ENCODE results near the gene TKTL2.
"Not testable (repeated sequence)": the region's sequence is repeated elsewhere in the genome, so short reads cannot be mapped to it uniquely, and the experiment has no call there.

TKTL2 gene

DNA sequence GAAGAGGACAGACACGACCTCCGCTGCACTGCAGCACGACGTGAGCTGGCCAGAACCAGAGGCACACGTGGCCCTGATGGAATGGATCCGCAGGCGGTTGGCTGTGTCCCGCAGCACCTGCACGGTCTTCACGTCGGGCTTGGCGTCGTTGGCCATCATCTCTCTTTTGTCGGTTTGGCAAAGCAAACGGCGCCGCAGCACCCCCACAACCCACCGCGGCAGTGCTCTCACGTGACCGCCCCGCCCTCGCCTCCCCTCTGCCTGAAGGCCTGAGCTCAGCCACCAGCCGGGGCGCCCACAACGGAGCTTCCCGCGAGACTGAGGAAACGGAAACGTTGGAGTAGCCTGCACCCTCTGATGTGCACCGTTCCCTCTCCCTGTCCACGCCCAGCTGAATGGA lies at the start of gene TKTL2:
Gene TKTL2 (minus strand): TSS at position 179 of the 400 bp plus-strand sequence. CDS start 20 bp downstream, at position 159.
- no peak for FAIRE-seq

DNA sequence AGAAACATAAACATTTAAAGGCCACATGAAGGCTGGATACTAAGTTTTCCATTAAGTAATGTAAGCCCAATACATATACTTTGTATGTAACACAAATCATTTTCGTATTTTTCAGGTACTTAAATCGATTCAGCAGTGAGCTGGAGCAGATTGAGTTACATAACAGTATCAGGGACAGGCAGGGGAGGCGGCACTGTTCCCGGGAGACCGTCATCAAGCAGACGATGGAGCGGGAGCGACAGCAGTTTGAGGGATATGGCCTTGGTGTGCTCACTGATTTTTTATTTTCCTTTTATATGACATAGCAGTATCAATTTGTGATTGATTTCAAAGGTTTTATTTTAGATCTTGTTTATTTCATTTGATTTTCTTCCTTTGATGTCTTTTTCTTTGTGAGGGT lies 41.6 kb upstream of the TKTL2 start:
- FAIRE-seq: no peak

DNA sequence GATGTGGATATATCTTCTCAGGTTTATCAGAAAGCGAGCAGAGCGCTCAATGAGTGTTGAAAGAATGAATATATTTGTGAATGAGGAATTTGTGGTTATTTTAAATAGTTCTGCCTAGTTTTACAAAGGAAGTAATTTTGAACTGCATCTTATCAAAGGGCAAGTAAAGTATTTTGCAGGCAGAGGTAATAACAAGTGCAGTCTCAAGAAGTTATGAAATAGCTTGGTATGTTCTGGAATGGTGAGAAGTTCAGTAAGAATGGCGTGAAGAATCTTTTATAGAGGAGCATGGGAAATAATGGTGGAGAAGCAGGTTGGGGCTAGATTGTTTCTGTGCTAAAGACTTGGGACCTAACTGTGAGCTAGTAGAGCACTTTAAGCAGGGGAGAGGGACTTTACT lies 31.8 kb upstream of the TKTL2 start:
- FAIRE-seq: no peak

DNA sequence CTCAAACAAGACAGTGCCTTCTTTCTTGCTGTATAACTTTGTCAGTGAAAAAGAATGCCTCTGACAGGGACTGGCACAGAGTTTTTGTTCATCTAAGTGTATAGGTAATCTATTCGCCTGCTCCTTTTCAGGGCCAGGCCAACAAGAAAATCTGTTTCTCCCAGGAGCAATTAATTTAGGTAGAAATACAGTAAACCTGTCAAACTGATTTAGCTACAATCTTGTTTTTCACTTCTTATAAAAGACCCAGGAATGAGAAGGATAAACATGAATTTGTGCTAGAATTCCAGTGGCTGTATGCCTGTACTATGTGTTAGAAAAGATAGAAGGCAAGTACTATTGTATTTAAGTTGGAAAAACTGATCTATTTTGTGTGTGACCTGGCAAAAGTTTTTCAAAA lies 27.0 kb upstream of the TKTL2 start:
- peak; percentile 70 for FAIRE-seq

- FAIRE-seq: no peak
Observed at GRCh38 chr4:163495900-163496299, 22.3 kb upstream of the TKTL2 start.

- FAIRE-seq: peak; percentile 53
Observed at GRCh38 chr4:163494360-163495241, 21.0 kb upstream of the TKTL2 start, which contains the start of gene TMA16. TSS of gene TMA16 (plus strand) at chr4:163494690. CDS start at chr4:163494802, 112 bp downstream.

GRCh38 chr4:163493643-163494359 lies 20.2 kb upstream of the TKTL2 start:
- FAIRE-seq: no peak

DNA sequence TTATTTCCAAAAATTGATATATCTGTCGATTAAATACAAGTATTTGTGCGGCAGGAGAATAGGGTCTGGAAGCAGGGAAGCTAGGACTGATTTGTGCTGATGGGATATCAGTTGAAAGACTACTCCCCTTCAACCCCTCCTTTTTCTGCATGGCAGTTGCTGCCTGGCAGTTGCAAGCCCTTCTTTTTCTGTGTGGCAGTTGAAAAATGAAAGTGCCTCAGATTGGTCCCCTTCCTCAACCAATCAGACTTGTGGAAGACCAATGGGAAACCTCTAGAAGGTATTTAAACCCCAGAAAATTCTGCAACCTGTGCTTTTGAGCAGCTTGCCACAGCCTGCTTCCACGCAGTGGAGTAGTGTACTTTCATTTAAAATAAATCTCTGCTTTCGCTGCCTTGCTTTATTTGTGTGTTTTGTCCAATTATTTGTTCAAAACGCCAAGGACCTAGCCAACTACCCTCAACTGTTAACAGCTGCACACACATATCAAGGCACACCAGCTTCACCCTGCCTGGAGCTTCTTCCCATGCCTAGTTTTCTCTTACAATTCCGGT lies 19.5 kb upstream of the TKTL2 start:
- FAIRE-seq: no peak

DNA sequence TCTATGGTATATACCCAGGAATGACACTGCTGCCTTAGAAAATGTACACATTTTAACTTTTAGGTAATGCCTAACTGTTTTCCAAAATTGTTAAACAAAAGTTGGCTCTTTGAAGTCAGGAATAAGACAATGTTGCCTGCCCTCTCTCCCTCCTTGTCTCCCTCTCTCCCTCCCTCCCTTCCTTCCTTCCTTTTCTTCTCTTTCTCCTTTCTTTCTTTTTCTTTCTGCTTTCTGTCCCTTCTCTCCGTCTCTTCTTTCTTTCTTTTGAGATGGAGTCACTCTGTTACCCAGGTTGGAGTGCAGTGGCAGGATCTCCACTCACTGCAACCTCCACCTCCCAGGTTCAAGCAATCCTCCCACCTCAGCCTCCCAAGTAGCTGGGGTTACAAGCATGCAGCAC lies 16.4 kb upstream of the TKTL2 start:
- FAIRE-seq: no peak

GRCh38 chr4:163486321-163486720 lies 12.8 kb upstream of the TKTL2 start:
- FAIRE-seq: no peak

DNA sequence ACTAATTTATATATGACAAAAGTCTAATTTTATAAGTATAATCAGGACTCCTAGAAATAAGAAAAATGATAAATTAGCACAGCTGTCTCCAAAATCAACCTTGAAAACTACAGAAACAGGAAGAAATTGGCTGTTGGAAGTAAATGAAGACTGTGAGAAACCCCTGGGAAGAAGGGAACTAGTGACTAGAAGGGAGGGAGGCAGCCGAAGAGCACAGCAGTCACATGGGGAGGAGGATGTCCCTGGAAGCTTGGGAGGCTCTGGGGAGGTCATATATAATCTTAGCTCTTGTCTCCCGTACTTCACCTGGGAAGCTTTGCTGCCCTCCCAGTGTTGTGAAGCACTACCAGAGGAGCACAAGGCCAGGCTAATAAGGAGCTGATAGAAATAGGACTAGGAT lies 12.0 kb upstream of the TKTL2 start:
- no peak for FAIRE-seq

- FAIRE-seq: no peak
Observed at GRCh38 chr4:163484906-163485305, 11.4 kb upstream of the TKTL2 start.

GRCh38 chr4:163482190-163482589 lies 8.6 kb upstream of the TKTL2 start:
- FAIRE-seq: no peak

DNA sequence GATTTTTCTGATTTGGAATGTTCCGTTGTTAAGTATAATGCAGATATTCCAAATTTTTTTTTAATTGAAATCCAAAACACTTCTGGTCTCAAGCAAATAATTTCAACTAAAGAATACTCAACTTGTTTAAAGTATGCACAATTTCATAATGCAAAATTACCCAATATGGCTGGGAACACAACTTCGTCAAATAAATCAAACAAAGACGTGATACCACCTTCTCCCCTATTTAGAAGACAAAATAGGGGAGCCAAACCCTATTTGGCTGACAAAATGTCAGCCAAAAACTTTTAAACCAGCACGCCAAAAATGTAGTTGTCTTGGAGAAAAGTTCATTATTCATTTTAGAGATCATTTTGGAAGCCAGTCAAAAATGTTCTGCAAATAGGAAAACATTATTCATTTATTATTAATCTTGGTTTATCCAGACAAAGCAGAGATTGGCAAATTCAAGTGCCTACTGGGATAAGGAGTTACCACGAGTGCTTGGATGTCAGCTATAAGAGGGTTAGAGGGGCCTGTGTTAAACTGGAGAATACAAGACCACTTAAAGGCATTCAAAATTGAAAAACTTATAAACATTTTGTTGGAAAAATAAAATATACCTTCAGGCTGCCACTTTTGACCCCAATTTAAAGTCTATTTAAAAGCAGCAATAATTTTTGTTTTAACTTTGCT lies 3.3 kb upstream of the TKTL2 start:
- FAIRE-seq: no peak

GRCh38 chr4:163474027-163474426 lies 473 bp upstream of the TKTL2 start:
- no peak for FAIRE-seq

DNA sequence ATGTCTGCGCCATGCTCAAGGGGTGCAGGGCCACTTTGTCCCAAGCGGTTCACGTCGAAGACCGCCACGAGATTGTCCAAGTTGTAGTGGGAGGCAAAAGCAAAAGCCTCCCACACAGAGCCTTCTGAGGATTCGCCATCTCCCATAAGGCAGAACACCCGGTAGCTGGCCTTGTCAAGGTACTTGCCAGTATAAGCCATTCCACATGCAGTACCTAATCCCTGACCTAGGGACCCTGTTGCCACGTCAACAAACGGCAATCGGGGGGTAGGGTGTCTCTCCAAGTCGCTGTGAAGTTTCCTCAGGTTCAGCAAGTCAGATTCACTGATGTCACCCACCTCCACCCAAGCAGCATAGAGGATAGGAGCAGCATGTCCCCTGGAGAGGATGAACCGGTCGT lies 424 bp downstream of the TKTL2 start:
- FAIRE-seq: no peak

- no peak for FAIRE-seq
Observed at GRCh38 chr4:163470391-163470790, 3.2 kb downstream of the TKTL2 start.

- FAIRE-seq: no peak
Observed at GRCh38 chr4:163467082-163467770, 6.3 kb downstream of the TKTL2 start.

GRCh38 chr4:163462556-163462955 lies 11.0 kb downstream of the TKTL2 start:
- no peak for FAIRE-seq

DNA sequence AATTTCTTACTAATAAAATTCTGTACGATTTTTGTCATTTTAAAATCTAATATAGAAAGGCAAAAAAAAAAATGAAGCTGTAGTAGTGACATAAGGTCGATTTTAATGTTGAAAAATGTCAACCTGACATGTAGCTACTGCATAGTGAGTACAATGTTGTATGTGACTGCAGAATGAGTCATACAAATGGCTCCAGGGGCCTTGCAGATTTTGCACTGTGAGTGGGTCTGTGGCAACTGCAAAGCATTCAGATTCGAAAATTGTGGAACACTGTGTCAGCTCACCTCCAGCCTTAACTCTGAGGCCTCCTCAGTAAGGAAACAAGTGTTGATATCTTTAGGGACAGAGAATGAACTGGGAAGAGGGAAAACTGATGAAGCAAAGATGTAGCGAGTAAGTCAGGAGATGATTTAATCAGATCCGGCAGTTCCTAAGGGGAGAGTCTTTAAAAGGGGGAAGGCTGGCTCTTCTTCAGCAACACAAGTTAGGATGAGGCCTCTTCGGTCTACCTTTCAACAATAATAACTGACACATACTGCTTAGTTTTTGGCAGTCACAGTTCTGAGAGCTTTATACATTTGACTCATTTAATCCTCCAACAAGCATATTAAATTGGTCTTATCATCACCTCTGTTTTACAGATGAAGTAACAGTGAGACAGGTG lies 24.9 kb downstream of the TKTL2 start:
- FAIRE-seq: peak; percentile 46

DNA sequence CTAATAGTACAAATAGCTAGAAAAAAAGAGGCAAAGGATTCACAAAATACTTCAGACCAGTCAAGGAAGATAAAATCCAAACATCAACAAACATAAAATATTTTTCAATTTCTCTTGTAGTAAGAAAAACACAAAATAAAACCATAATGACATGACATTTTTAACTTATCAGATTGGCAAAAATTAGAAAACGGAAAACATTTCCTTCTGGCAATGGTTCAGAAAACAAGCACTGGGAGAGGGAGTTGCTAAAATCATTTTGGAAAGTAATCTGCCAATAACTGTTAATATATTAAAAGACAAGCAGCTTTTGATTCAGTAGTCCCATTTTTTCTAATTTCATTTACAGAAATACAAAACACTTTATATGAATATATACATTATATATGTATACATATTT lies 26.1 kb downstream of the TKTL2 start:
- FAIRE-seq: peak; percentile 100

GRCh38 chr4:163447023-163447422 lies 26.5 kb downstream of the TKTL2 start:
- not testable (repeated sequence) for FAIRE-seq

All from endometrium (tissue), 2 donors.